H9 (cell line): ENCODE measurements around the gene RSAD1. TPM values are rescaled to one million over a fixed set of nuclear protein-coding genes. Genes with fewer than 3 reads are reported as not detected.

Experiments used
- DNase-seq: peaks from one replicate; pipeline ENCODE4 v3.0.0-alpha.2; 2017
- H2AFZ ChIP-seq: one replicate; pipeline ENCODE4 v1.6.1; 2013; ENCODE audit warnings: mild to moderate bottlenecking, low read length, control low read depth, moderate library complexity
- H2AK5ac ChIP-seq: 2 replicates; pipeline ENCODE4 v1.6.1; 2013; ENCODE audit warnings: low read length, control low read depth, mixed read lengths; ENCODE audit not compliant: insufficient read length
- H2BK120ac ChIP-seq: one replicate; pipeline ENCODE4 v1.6.1; 2013; ENCODE audit warnings: low read depth, mild to moderate bottlenecking, low read length, control low read depth, inconsistent platforms; ENCODE audit not compliant: poor library complexity, severe bottlenecking
- H2BK12ac ChIP-seq: 2 replicates; pipeline ENCODE4 v1.6.1; 2013; ENCODE audit warnings: low read length, control low read depth, mixed read lengths, low read depth; ENCODE audit not compliant: insufficient read length
- H2BK15ac ChIP-seq: 2 replicates; pipeline ENCODE4 v1.6.1; 2013; ENCODE audit warnings: low read depth, low read length, control low read depth
- H2BK20ac ChIP-seq: one replicate; pipeline ENCODE4 v1.6.1; 2013; ENCODE audit warnings: low read depth, mild to moderate bottlenecking, low read length, control low read depth, inconsistent platforms; ENCODE audit not compliant: poor library complexity, severe bottlenecking
- H2BK5ac ChIP-seq: 2 replicates; pipeline ENCODE4 v1.6.1; 2013; ENCODE audit warnings: low read length, control low read depth, mixed read lengths; ENCODE audit not compliant: insufficient read length
- H3K14ac ChIP-seq: 2 replicates; pipeline ENCODE4 v1.6.1; 2013; ENCODE audit warnings: low read length, control low read depth; ENCODE audit not compliant: insufficient read depth
- H3K18ac ChIP-seq: 2 replicates; pipeline ENCODE4 v1.6.1; 2013; ENCODE audit warnings: low read depth, mild to moderate bottlenecking, mixed read lengths, low read length, control low read depth; ENCODE audit not compliant: insufficient read length
- H3K23ac ChIP-seq: 2 replicates; pipeline ENCODE4 v1.6.1; 2013; ENCODE audit warnings: low read length, control low read depth, mixed read lengths, low read depth; ENCODE audit not compliant: insufficient read length
- H3K23me2 ChIP-seq: 2 replicates; pipeline ENCODE4 v1.6.1; 2013; ENCODE audit warnings: low read depth, mild to moderate bottlenecking, mixed read lengths, low read length, control low read depth; ENCODE audit not compliant: insufficient read length, poor library complexity, severe bottlenecking
- H3K27ac ChIP-seq: 2 replicates; pipeline ENCODE4 v1.5.1; 2013; ENCODE audit warnings: low read length, control low read depth, mixed read lengths, low read depth; ENCODE audit not compliant: insufficient read length
- H3K27me3 ChIP-seq: 2 replicates; pipeline ENCODE4 v1.6.1; 2013; ENCODE audit warnings: low read length, control low read depth, inconsistent platforms; ENCODE audit not compliant: insufficient read depth
- H3K4ac ChIP-seq: 2 replicates; pipeline ENCODE4 v1.6.1; 2013; ENCODE audit warnings: low read depth, mild to moderate bottlenecking, control low read depth, inconsistent platforms, low read length, moderate library complexity
- H3K4me1 ChIP-seq: 2 replicates; pipeline ENCODE4 v1.6.1; 2013; ENCODE audit warnings: low read length, control low read depth, inconsistent platforms; ENCODE audit not compliant: insufficient read depth
- H3K4me2 ChIP-seq: 2 replicates; pipeline ENCODE4 v1.6.1; 2013; ENCODE audit warnings: low read length, control low read depth, mixed read lengths; ENCODE audit not compliant: insufficient read length, insufficient read depth
- H3K56ac ChIP-seq: 2 replicates; pipeline ENCODE4 v1.6.1; 2013; ENCODE audit warnings: low read depth, mild to moderate bottlenecking, mixed read lengths, low read length, control low read depth; ENCODE audit not compliant: insufficient read length
- H3K79me1 ChIP-seq: 2 replicates; pipeline ENCODE4 v1.6.1; 2013; ENCODE audit warnings: low read depth, mild to moderate bottlenecking, moderate library complexity, low read length, control low read depth, inconsistent platforms; ENCODE audit not compliant: insufficient read depth, poor library complexity, severe bottlenecking
- H3K79me2 ChIP-seq: 2 replicates; pipeline ENCODE4 v1.6.1; 2013; ENCODE audit warnings: low read length, control low read depth, inconsistent platforms; ENCODE audit not compliant: insufficient read depth
- H3K9ac ChIP-seq: 2 replicates; pipeline ENCODE4 v1.6.1; 2013; ENCODE audit warnings: low read length, control low read depth, mixed read lengths; ENCODE audit not compliant: insufficient read length; ENCODE audit errors: extremely low read depth
- H3K9me3 ChIP-seq: one replicate; pipeline ENCODE4 v1.6.1; 2013; ENCODE audit warnings: low read depth, low read length, inconsistent platforms; ENCODE audit not compliant: control insufficient read depth
- H3T11ph ChIP-seq: one replicate; pipeline ENCODE4 v1.6.1; 2013; ENCODE audit warnings: mild to moderate bottlenecking, low read length, control low read depth, inconsistent platforms
- H4K20me1 ChIP-seq: one replicate; pipeline ENCODE4 v1.6.1; 2013; ENCODE audit not compliant: control insufficient read depth, insufficient read length, insufficient read depth
- H4K5ac ChIP-seq: 2 replicates; pipeline ENCODE4 v1.6.1; 2013; ENCODE audit warnings: low read depth, mild to moderate bottlenecking, mixed read lengths, low read length, control low read depth; ENCODE audit not compliant: insufficient read length
- H4K8ac ChIP-seq: replicated peaks from 2 replicates; pipeline ENCODE4 v1.6.1; 2013; ENCODE audit warnings: low read length, control low read depth, mixed read lengths, low read depth; ENCODE audit not compliant: insufficient read length
- H4K91ac ChIP-seq: 2 replicates; pipeline ENCODE4 v1.6.1; 2013; ENCODE audit warnings: low read depth, mild to moderate bottlenecking, moderate library complexity, mixed read lengths, low read length, control low read depth; ENCODE audit not compliant: insufficient read length
- H3K27ac Mint-ChIP-seq, 3 experiments: 2 replicates in 2 of 3; 3 replicates in 1 of 3; pipeline ENCODE4 v1.8.0; 2020 to 2021; ENCODE audit warnings: mixed read lengths in 3 of 3, mild to moderate bottlenecking in 1 of 3, moderate library complexity in 1 of 3
- H3K27me3 Mint-ChIP-seq: 2 replicates; pipeline ENCODE4 v1.8.0; 2021; ENCODE audit warnings: low read depth, mild to moderate bottlenecking, moderate library complexity, mixed read lengths
- H3K36me3 Mint-ChIP-seq, 3 experiments: 2 replicates in 2 of 3; 3 replicates in 1 of 3; pipeline ENCODE4 v1.8.0; 2020 to 2021; ENCODE audit warnings: low read depth in 3 of 3, mixed read lengths in 3 of 3; ENCODE audit not compliant: insufficient read depth in 1 of 3
- H3K4me1 Mint-ChIP-seq, 2 experiments: 2 replicates each; pipeline ENCODE4 v1.8.0; 2020; ENCODE audit warnings: mixed read lengths in 2 of 2
- H3K4me3 Mint-ChIP-seq, 2 experiments: 2 replicates in 1 of 2; 3 replicates in 1 of 2; pipeline ENCODE4 v1.8.0; 2020 to 2021; ENCODE audit warnings: mild to moderate bottlenecking in 2 of 2, mixed read lengths in 2 of 2, moderate library complexity in 1 of 2
- H3K9me3 Mint-ChIP-seq, 2 experiments: 2 replicates in 1 of 2; 3 replicates in 1 of 2; pipeline ENCODE4 v1.8.0; 2020; ENCODE audit warnings: mild to moderate bottlenecking in 2 of 2, mixed read lengths in 2 of 2, moderate library complexity in 1 of 2
- CTCF ChIP-seq: fragments of 200-600 bp; sonication (generic); conservative IDR thresholded peaks from 3 replicates; pipeline ENCODE4 v1.8.0; 2021; ENCODE audit warnings: antibody characterized with exemption, mild to moderate bottlenecking
- WGBS: extraction: QIAGEN DNeasy Blood & Tissue Kit; methylation state at CpG from one replicate; pipeline ENCODE4 v1.1.7; 2013; ENCODE audit warnings: missing lambda C conversion rate, low lambda C conversion rate, mixed read lengths; ENCODE audit not compliant: insufficient read length; ENCODE audit errors: extremely low coverage; 5-methylcytosine and 5-hydroxymethylcytosine counted together
- total RNA-seq: library from RNA; stranded (reverse); gene quantifications from 2 replicates; pipeline ENCODE4 v1.2.1, GENCODE V29; 2021

The RSAD1 gene
- total RNA-seq, 1 experiment from 2014 or later: 27.9 TPM

DNA sequence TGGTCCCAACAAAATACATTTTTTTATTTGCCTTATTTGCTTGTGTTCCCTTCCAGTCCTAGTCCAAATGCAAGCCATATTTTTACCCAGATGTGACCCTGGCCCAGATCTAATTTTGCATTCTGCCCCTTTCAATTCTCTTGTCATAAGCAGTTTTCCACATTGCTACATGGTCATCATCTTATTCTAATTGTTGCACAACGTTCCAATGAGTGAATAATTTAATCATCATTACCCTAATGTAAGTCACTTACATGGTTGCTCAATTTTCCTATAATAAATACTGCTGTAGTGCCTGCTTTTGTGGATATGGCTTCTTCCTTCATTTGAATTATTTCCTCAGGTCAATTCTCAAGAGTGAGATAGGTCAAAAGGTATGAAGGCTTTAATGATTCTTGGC is 12.8 kb downstream of the RSAD1 start:
- H3K4me3 Mint-ChIP-seq: no peak overlapping the region
- Histone ChIP-seq H3K27me3 (no peaks in the 10 kb centered on the region), H4K8ac (no peak overlapping the region), H3K23me2 (no peaks in the 10 kb centered on the region), H3K56ac (no peak overlapping the region), H3K18ac (no peak overlapping the region), H2BK20ac (no peak overlapping the region), H2BK5ac (no peak overlapping the region), H3K4me2 (no peak overlapping the region), H3K27ac (no peak overlapping the region), H3K4ac (no peak overlapping the region), H2BK15ac (no peak overlapping the region), H3K9me3 (no peaks in the 10 kb centered on the region), H3K23ac (no peak overlapping the region), H3K9ac (no peak overlapping the region), H3K14ac (no peak overlapping the region), H3K79me2 (no peaks in the 10 kb centered on the region), H3K4me1 (no peaks in the 10 kb centered on the region), H4K5ac (no peak overlapping the region), H3K79me1 (no peaks in the 10 kb centered on the region), H2BK120ac (no peak overlapping the region), H2AK5ac (no peak overlapping the region), H4K20me1 (no peaks in the 10 kb centered on the region), H3T11ph (no peak overlapping the region), H2AFZ (no peak overlapping the region), H2BK12ac (no peak overlapping the region), H4K91ac (no peak overlapping the region)
- no peak overlapping the region for H3K27ac Mint-ChIP-seq
- DNase-seq: no peak
- H3K27me3 Mint-ChIP-seq: peaks cover 3% of the 10 kb centered on the region; the same call in 1 of the 2 replicates
- TF ChIP-seq CTCF: no peak
- WGBS: no CpG with 5 or more reads among the region's 1 CpG
- H3K9me3 Mint-ChIP-seq: no peaks in the 10 kb centered on the region
- H3K4me1 Mint-ChIP-seq: peaks cover 10 to 16% of the 10 kb centered on the region in 2 experiments
- no peaks in the 10 kb centered on the region; a peak in 1 of 7 replicates for H3K36me3 Mint-ChIP-seq
